DOHH2 (cell line): ENCODE results near the gene WDR45.

ENCODE experiments used
- EZH2phosphoT487 ChIP-seq: fragments of 200-600 bp; sonication (generic); IDR thresholded peaks from 2 replicates; pipeline ENCODE4 v1.6.1; 2017; ENCODE audit warnings: borderline replicate concordance, mild to moderate bottlenecking, antibody characterized with exemption, low read length, moderate library complexity, mixed read lengths
- TF ChIP-seq, protein P1 (sequence below): fragments of 200-600 bp; sonication (generic); IDR thresholded peaks from one replicate; pipeline ENCODE4 v1.5.1; 2014; ENCODE audit warnings: antibody characterized with exemption, mild to moderate bottlenecking, low read depth, low read length; ENCODE audit not compliant: poor library complexity, severe bottlenecking

DNA sequence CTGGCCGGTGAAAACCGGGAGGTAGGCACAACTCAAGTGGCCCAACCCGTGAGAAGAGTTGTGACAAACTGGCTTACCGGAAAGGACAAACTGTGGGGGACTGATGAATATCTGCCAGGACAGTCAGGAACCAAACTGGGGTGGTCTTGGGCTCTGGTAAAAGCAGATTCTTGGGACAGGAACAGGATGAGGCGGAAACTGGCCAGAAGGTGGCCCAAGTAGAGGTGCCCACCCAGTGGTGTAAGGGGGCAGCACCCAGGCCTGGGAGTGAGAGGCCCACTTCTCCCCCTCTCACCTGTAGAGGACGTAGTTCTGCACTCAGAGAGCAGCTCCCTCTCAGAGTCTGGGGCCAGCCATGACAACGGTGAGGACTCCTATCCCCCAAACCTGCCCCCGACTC is 15.0 kb downstream of the WDR45 start:
- TF ChIP-seq, protein P1, sequence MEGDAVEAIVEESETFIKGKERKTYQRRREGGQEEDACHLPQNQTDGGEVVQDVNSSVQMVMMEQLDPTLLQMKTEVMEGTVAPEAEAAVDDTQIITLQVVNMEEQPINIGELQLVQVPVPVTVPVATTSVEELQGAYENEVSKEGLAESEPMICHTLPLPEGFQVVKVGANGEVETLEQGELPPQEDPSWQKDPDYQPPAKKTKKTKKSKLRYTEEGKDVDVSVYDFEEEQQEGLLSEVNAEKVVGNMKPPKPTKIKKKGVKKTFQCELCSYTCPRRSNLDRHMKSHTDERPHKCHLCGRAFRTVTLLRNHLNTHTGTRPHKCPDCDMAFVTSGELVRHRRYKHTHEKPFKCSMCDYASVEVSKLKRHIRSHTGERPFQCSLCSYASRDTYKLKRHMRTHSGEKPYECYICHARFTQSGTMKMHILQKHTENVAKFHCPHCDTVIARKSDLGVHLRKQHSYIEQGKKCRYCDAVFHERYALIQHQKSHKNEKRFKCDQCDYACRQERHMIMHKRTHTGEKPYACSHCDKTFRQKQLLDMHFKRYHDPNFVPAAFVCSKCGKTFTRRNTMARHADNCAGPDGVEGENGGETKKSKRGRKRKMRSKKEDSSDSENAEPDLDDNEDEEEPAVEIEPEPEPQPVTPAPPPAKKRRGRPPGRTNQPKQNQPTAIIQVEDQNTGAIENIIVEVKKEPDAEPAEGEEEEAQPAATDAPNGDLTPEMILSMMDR, result no peak
- TF ChIP-seq EZH2phosphoT487, result no peak
